Measurements from ENCODE around the gene ADGRB3. TPM values are rescaled to one million over a fixed set of nuclear protein-coding genes. Genes with fewer than 3 reads are reported as not detected.

Gene ADGRB3
- total RNA-seq, 1 experiment from 2014 or later: 0.11 TPM

DNA sequence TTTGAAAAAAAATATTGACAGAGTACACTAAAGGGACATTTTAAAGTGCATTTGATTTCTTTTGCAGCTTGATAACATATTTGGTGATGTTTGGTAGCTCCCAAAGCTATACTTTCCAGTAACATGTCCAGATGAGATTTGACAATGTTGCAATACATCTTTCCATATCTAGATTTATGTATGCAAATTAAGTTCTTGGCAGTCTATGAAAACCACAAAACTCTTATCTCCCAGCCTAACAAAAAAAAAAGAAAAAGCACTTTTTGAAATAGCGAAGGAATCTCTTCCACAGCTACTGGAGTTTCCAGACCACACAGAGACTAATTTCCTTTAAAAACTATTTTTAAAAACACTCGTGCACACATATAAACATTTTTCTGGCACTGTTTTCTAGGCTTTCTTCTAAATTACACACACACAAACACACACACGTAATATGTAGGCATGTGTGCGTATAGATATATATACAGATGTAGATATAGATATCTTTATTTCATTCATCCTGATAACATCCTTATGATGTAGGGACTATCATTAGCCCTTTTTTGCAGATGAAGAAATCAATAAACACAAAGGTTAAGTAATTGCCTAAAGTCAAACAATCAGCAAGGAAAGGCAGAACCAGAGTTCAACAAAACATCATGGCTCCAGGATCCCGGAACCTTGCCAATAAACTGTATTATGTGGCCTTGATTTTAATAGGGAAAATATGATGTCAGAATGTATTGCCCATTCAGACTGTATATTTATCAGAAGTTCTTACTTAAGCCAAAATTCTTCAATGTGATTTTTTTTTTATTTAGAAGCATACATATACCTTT is 93.3 kb downstream of the ADGRB3 start:
- intact Hi-C loops (cut with micrococcal nuclease): no loop called here
- CTCF ChIA-PET: no interaction called here
- Histone ChIP-seq H3K9me3 (ENCODE audit: low read length) (no peaks in the 10 kb centered on the region), H2AFZ (ENCODE audit: low read length) (no peak overlapping the region), H4K20me1 (ENCODE audit: low read length) (no peaks in the 10 kb centered on the region), H3K27ac (ENCODE audit: low read length) (no peak overlapping the region), H3K79me2 (ENCODE audit: low read length) (no peaks in the 10 kb centered on the region), H3F3A (ENCODE audit: low read length, unreplicated experiment) (no peaks in the 10 kb centered on the region), H3K36me3 (ENCODE audit: low read depth, low read length) (no peaks in the 10 kb centered on the region), H3K27me3 (ENCODE audit: low read length) (no peaks in the 10 kb centered on the region), H3K9me2 (replicated peaks; ENCODE audit: low read length) (no peaks in the 10 kb centered on the region), H3K9ac (ENCODE audit: low read length) (no peak overlapping the region), H3K4me3 (ENCODE audit: low read length) (no peak overlapping the region), H3K4me2 (ENCODE audit: low read length) (no peak overlapping the region), H3K4me1 (ENCODE audit: insufficient read depth, low read length) (no peaks in the 10 kb centered on the region)
- POLR2A ChIA-PET (ENCODE audit: unreplicated experiment): no interaction called here
- no TSS peak for BruUV-seq (replicated peaks)
- TF ChIP-seq EZH2 (IDR thresholded peaks at IDR 0.05; ENCODE audit: low read length, unreplicated experiment) (no peak), EZH2phosphoT487 (IDR thresholded peaks at IDR 0.05; ENCODE audit: borderline replicate concordance, low read length) (no peak), CTCF (conservative IDR thresholded peaks at IDR 0.05; ENCODE audit: low read depth, low read length) (no peak)
- DNase-seq (no peak), ATAC-seq (no peak)

DNA sequence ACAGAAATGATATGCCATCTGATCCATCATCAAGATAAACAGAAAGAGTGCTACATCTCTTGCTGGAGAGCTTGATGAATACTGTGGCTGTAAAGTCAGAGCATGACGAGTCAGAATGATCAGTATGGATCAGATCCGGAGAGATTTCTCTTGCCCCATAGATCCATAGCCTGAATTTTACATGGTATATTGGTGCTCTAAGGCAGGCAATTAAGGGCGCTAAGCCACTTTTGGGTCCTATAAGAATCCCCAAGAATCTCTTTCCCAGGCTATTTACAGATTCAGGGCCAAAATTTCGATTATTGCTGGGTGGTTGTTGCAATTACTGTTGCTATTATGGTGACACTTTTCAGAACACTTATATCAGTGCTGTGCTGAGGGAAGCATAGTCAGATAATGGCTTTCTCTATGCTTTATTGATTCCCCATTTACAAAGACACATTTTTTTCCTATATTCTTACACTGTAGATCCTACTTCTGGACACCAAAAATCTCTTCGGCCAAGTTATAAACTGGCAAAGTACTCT is 94.4 kb downstream of the ADGRB3 start:
- Histone ChIP-seq H4K20me1 (ENCODE audit: low read length) (no peaks in the 10 kb centered on the region), H3K79me2 (ENCODE audit: low read length) (no peaks in the 10 kb centered on the region), H3K9me2 (replicated peaks; ENCODE audit: low read length) (no peaks in the 10 kb centered on the region), H3K36me3 (ENCODE audit: low read depth, low read length) (no peaks in the 10 kb centered on the region), H3K27ac (ENCODE audit: low read length) (no peak overlapping the region), H3K4me3 (ENCODE audit: low read length) (no peak overlapping the region), H3K4me1 (ENCODE audit: insufficient read depth, low read length) (no peaks in the 10 kb centered on the region), H2AFZ (ENCODE audit: low read length) (no peak overlapping the region), H3K27me3 (ENCODE audit: low read length) (no peaks in the 10 kb centered on the region), H3K9ac (ENCODE audit: low read length) (no peak overlapping the region), H3K9me3 (ENCODE audit: low read length) (no peaks in the 10 kb centered on the region), H3K4me2 (ENCODE audit: low read length) (no peak overlapping the region), H3F3A (ENCODE audit: low read length, unreplicated experiment) (no peaks in the 10 kb centered on the region)
- ChIA-PET CTCF (no interaction called here), POLR2A (ENCODE audit: unreplicated experiment) (no interaction called here)
- ATAC-seq (no peak), DNase-seq (no peak)
- no TSS peak for BruUV-seq (replicated peaks)
- intact Hi-C loops (cut with micrococcal nuclease): no loop called here
- TF ChIP-seq EZH2 (IDR thresholded peaks at IDR 0.05; ENCODE audit: low read length, unreplicated experiment) (no peak), CTCF (conservative IDR thresholded peaks at IDR 0.05; ENCODE audit: low read depth, low read length) (no peak), EZH2phosphoT487 (IDR thresholded peaks at IDR 0.05; ENCODE audit: borderline replicate concordance, low read length) (no peak)
